Gastroesophageal sphincter (tissue), 4 donors: Measurements from ENCODE around the gene ZNF821. TPM values are rescaled to one million over a fixed set of nuclear protein-coding genes. Genes with fewer than 3 reads are reported as not detected.

Source experiments
- ATAC-seq: fragments of 150-250 bp; one replicate; pipeline ENCODE4 v1.9.1; 2016; ENCODE audit warnings: mild to moderate bottlenecking, moderate library complexity
- H3K27ac ChIP-seq, 4 donors: fragments of 200-600 bp; sonication (generic) in 3 of 4; 1 replicate in 3 of 4; 2 replicates in 1 of 4; pipeline ENCODE4 v1.5.1; 2016 to 2019
- H3K27me3 ChIP-seq: fragments of 200-600 bp; sonication (generic); one replicate; pipeline ENCODE4 v1.5.1; 2019
- H3K36me3 ChIP-seq, 2 donors: fragments of 200-600 bp; sonication (generic); one replicate each; pipeline ENCODE4 v1.5.1; 2019; ENCODE audit warnings: control low read depth in 1 of 2
- H3K4me1 ChIP-seq, 3 donors: fragments of 200-600 bp; sonication (generic); 1 replicate in 2 of 3; 2 replicates in 1 of 3; pipeline ENCODE4 v1.5.1; 2016 to 2019; ENCODE audit warnings: control low read depth in 2 of 3
- H3K4me3 ChIP-seq, 2 donors: fragments of 200-600 bp; sonication (generic); one replicate each; pipeline ENCODE4 v1.5.1; 2019; ENCODE audit warnings: mild to moderate bottlenecking in 1 of 2, moderate library complexity in 1 of 2
- H3K9me3 ChIP-seq, 3 donors: fragments of 200-600 bp; sonication (generic); one replicate each; pipeline ENCODE4 v1.5.1; 2017 to 2019; ENCODE audit warnings: control low read depth in 2 of 3
- CTCF ChIP-seq, 4 experiments: fragments of 200-600 bp in 2 of 4; fragments of 450-650 bp in 2 of 4; sonication (generic) in 1 of 4; IDR thresholded peaks; one replicate each; pipeline ENCODE4 v1.5.1; 2017 to 2019; ENCODE audit warnings: antibody characterized with exemption in 4 of 4, mild to moderate bottlenecking in 2 of 4, moderate library complexity in 2 of 4
- EP300 ChIP-seq: sonication (generic); formaldehyde crosslinking; IDR thresholded peaks from one replicate; pipeline ENCODE4 v1.6.1; 2017; ENCODE audit warnings: antibody characterized with exemption, mild to moderate bottlenecking
- POLR2A ChIP-seq, 2 donors: fragments of 450-650 bp; IDR thresholded peaks; one replicate each; pipeline ENCODE4 v1.6.1; 2017; ENCODE audit warnings: antibody characterized with exemption in 2 of 2, mild to moderate bottlenecking in 2 of 2, moderate library complexity in 1 of 2
- POLR2AphosphoS5 ChIP-seq: sonication (generic); formaldehyde crosslinking; IDR thresholded peaks from one replicate; pipeline ENCODE4 v1.6.1; 2017; ENCODE audit warnings: antibody characterized with exemption
- WGBS, 2 donors: methylation state at CpG; one replicate each; pipeline ENCODE4 v1.1.5; 2018; ENCODE audit warnings: low coverage in 1 of 2; 5-methylcytosine and 5-hydroxymethylcytosine counted together
- total RNA-seq, 4 donors: library from RNA; depleted of rRNA; stranded (reverse); fragments of >200 nt; gene quantifications; one replicate each; pipeline ENCODE4 v1.1.0, GENCODE V29; 2016

The ZNF821 gene
- total RNA-seq, 4 donors from 2014 or later = 2.8 to 10.0 (median 7.3) TPM

- no peak for TF ChIP-seq POLR2A (IDR thresholded peaks at IDR 0.05)
- TF ChIP-seq CTCF (IDR thresholded peaks at IDR 0.05) = no peak
- no peak for TF ChIP-seq POLR2AphosphoS5
- no peak for TF ChIP-seq EP300
- no peak overlapping the region for H3K27ac ChIP-seq
- ATAC-seq = no peak
Observed at GRCh38 chr16:71851746-71852145, 32.2 kb downstream of the ZNF821 start.

GRCh38 chr16:71848622-71849021 is 35.4 kb downstream of the ZNF821 start:
- H3K9me3 ChIP-seq = no peaks in the 10 kb centered on the region
- no peaks in the 10 kb centered on the region for H3K27me3 ChIP-seq
- H3K36me3 ChIP-seq = peaks cover 0 to 59% of the 10 kb centered on the region in 2 donors
- WGBS, 2 donors = 83 to 92% methylated on average over 4 of the region's 6 CpGs
- no peak for ATAC-seq
- H3K4me3 ChIP-seq = no peak overlapping the region
- H3K27ac ChIP-seq = no peak overlapping the region
- TF ChIP-seq CTCF (IDR thresholded peaks at IDR 0.05) (no peak), POLR2A (IDR thresholded peaks at IDR 0.05) (no peak), EP300 (no peak), POLR2AphosphoS5 (no peak)
- H3K4me1 ChIP-seq = peaks cover 0 to 34% (median 8%) of the 10 kb centered on the region in 3 donors

More at GRCh38 chr16:71851746-71852145, 32.2 kb downstream of the ZNF821 start:
- Histone ChIP-seq H3K4me1 (peaks cover 0 to 25% (median 6%) of the 10 kb centered on the region in 3 donors), H3K36me3 (peaks cover 0 to 79% of the 10 kb centered on the region in 2 donors), H3K4me3 (no peak overlapping the region), H3K9me3 (no peaks in the 10 kb centered on the region), H3K27me3 (no peaks in the 10 kb centered on the region)
- no CpG with 5 or more reads among the region's 8 CpGs for WGBS, 2 donors

GRCh38 chr16:71847096-71847495 is 36.9 kb downstream of the ZNF821 start:
- peak overlapping the region; percentile 80 to 87 for H3K4me3 ChIP-seq
- H3K9me3 ChIP-seq = no peaks in the 10 kb centered on the region
- H3K4me1 ChIP-seq = peaks cover 0 to 31% (median 8%) of the 10 kb centered on the region in 3 donors
- no peak for ATAC-seq
- H3K27me3 ChIP-seq = no peaks in the 10 kb centered on the region
- WGBS, 2 donors = 40 to 42% methylated on average over 3 of the region's 3 CpGs
- TF ChIP-seq CTCF (IDR thresholded peaks at IDR 0.05) (no peak), POLR2AphosphoS5 (no peak), EP300 (no peak), POLR2A (IDR thresholded peaks at IDR 0.05) (no peak)
- peak overlapping the region in 1 of 4 donors; percentile 93 for H3K27ac ChIP-seq
- peaks cover 0 to 44% of the 10 kb centered on the region in 2 donors for H3K36me3 ChIP-seq

- no peaks in the 10 kb centered on the region for H3K27me3 ChIP-seq
- H3K27ac ChIP-seq = peak overlapping the region; percentile 64 to 93 (median 92)
- ATAC-seq = no peak
- no peak for TF ChIP-seq CTCF (IDR thresholded peaks at IDR 0.05)
- no peak for TF ChIP-seq POLR2AphosphoS5
- no peak for TF ChIP-seq EP300
- no peak for TF ChIP-seq POLR2A (IDR thresholded peaks at IDR 0.05)
- H3K36me3 ChIP-seq = peaks cover 0 to 37% of the 10 kb centered on the region in 2 donors
- peak overlapping the region; percentile 80 to 87 for H3K4me3 ChIP-seq
- WGBS, 2 donors = 0 to 2% methylated on average over 3 to 13 of the region's 20 CpGs
- H3K9me3 ChIP-seq = no peaks in the 10 kb centered on the region
- H3K4me1 ChIP-seq = peaks cover 0 to 30% (median 8%) of the 10 kb centered on the region in 3 donors
Observed at GRCh38 chr16:71846431-71846830, 37.6 kb downstream of the ZNF821 start.
